Measurements from ENCODE around the gene SSNA1.

The SSNA1 gene

DNA sequence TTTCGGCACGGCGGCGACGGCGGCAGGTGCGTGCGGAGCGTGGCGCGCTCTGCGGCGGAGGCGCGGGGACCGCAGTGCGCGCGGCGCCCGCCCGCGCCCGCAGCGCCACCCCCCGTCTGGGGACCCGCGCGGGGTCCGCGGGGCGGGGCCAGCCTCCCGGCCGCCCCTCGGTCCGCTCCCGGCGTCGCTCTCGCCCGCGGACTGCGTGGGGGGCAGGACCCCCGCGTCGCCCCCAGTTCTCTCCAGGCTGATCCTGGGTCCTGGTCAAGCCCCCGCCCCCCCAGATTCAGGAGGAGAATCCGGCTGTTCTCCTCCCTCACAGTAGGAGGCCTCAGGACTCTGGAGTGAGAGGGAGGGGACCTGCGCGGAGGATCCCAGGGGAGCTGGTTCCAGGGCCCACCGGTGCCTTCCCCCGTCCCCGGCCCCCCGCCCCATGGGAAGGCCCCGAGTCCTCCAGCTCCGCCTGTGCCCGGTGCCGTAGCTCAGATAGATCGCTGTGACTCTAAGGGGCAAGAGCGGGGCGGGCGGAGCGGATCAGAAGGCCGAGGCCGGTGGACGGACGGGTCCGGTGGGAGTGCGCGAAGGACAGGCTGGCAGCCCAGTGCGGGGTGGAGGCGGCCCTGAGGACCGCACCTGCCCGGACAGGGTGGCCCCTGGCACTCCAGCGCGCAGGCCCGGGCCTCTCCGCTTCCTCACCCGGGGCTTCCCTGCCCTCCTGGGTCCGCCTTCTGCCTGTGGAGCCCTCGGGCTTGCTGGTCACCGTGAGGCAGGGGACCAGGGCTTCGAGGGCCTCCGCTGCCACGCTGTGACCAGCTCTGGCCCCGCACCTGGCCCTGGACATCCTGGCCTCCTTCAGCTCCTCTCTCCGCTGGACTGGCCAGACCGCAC, 34.0 kb downstream of the SSNA1 start, which contains the start of gene RNF208:
Gene RNF208, minus strand, starts transcription at position 51 of the 888 bp plus-strand sequence. CDS start 1,028 bp downstream, outside the sequence.
- peak; percentile 42 for DNase-seq

DNA sequence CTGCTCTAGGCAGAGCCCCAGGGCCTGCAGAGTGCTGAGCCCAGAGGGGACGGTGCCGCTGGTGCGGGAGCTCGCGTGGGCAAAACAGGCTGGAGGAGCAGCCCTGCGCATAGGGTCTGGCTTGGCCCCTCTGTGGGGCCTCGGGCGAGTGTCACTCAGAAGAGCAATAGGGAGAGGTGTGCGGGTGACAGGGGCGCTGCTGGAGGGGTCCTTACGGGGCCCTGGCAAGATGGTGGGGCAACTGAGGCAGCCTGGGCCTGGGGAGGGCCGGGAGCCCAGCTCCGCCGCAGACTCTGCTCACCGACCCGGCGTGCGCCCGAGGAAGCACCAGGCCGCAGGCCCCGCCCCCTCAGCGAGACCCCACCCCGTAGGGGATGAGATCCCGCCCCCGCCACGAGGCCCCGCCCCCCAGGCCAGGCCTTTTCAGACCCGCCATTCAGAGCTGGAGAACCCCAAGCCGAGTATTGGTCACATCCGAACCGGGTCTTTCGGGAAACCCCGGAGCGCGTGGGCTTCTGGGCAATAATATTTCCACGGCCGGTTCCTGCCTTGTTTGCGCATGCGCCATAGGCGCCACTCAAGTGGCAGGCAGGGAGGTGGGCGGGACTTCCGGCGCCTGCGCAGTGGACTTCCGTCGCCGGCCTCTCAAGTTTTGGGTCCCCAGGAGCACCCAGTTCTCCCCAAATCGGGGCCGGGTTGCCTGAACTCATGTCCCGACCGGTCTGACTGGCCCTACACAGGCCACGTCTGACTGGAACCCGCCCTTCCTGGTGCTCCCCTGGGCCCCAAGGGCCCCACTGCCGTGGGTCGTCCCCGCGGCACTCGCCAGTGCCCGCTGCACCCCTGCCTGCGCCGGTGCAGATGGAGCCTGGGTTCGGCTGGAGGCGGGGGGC, 34.8 kb downstream of the SSNA1 start:
- peak; percentile 99 for DNase-seq

DNA sequence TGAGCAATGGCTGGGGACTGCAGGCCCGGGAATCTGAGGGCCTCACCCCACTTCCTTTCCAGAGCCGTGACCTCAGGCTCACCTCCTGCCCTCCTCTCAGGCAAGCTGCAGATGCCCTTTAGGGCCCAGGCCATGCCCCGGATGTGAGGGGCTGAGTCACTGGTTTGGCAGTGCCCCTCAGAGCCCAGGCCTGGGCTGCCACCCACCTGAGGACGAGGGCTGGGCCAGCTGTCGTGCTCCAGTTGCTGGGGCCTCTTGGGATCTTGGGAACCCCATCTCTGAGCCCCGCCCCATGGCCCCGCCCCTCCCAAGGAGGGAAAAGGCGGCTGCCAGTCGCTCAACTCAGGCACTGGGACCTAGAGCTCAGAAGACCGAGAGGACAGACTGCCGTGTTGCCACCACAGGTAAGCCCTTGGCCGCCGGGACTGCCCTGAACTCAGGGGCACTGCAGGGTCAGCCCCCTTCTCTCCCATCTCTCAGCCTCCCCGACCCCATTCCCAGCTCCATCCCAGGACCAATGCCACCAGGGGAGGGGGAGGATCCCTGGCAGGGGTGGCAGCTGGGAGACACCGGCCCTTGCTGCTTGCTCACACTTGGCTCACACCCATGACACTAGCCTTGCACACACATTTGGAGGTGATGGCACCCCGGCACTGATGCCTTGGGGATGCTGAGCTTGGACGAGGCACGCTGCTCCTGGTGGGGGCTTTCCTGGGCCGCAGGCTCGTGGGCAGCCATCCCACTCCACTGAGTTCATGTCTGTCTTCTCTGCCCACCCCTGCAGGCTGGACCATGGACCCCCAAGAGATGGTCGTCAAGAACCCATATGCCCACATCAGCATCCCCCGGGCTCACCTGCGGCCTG, 36.6 kb downstream of the SSNA1 start, which contains the start of gene CYSRT1:
Gene CYSRT1, plus strand, starts transcription at position 345 of the 865 bp plus-strand sequence. Its CDS starts 448 bp downstream, at position 793.
- DNase-seq = peak; percentile 57

DNA sequence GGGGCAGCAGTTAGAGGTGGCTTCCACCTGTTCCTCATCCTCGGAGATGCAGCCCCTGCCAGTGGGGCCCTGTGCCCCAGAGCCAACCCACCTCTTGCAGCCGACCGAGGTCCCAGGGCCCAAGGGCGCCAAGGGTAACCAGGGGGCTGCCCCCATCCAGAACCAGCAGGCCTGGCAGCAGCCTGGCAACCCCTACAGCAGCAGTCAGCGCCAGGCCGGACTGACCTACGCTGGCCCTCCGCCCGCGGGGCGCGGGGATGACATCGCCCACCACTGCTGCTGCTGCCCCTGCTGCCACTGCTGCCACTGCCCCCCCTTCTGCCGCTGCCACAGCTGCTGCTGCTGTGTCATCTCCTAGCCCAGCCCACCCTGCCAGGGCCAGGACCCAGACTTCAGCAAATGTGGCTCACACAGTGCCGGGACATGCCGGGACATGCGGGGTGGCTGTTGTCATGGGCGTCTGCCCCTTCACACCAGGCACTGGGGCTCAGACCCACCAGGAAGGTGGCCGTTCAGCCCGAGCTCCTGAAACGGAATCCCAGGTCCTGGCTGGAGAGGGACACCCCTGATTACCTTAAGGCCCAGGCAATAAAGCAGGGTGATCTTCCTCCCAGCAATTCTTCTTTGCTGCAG, 37.3 kb downstream of the SSNA1 start:
- no peak for DNase-seq

DNA sequence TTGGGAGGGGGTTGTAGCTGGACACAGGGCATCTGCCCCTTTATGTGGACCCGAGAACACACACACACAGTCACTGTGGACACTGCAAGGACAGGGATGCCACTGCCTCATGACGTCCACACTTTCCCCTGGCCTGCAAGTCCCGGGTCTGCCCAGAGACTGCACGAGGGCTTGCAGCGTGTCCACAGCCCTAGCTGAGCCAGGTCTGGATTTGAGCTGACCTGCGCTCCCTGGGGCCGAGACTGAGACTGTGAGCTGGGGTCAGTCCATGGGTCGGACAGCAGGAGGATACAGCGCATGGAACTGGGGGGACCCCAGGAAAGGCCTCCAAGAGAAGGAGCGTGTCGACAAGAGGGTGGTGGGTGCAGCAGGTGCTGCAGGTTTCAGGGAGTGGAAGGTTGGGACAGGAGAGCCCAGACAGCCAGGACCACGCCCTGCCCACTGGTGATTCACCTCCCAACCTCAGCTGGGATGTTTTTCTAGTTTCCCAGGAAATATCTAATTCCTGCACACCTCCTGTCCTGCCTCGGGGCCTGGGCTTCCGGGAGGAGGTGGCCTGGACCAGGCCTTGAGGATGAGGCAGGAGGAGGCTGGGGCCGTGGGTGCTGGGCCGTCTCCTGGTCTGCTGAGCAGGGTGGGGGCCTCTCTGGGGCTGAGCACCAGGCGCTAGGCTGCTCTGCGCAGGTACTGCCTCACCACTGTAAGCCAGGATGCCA, 38.0 kb downstream of the SSNA1 start:
- DNase-seq = no peak

DNA sequence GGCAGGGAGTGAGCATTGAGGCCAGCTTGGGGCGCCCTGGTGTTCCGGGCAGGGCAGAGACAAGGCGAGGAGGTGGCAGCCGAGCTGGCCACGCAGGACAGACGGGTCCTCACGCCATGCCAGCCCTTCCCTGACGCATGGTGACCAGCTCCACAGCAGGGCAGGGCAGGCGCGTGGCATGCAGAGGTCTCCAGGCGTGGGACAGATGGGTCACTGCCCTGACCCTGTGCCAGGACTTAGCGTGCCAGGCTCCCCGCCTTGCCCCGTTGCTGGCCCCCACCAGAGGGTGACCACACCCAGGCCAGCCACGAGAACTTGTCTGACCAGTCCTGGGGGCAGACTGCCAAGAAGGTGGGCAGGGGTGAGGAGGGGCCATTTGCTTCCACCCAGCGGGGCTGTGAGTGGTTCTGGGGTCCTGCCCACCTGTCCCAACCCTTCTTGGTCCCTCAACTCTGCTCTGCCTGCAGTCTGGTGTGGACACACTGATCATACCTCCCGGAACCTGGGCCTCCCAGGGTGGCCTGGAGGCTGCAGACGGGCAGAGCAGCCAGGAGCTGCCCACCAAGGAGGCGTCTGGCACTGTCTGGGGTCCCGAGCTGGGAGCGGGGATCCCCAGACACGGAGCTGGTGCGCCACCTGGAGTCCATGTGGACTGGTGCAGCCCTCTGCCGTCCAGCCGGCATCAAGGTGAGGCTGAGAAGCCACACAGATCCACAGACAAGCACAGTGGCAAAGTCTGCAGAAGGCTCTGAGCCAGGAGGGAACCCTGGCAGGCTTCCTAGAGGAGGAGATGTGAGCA, 38.8 kb downstream of the SSNA1 start, which contains the start of gene RNF224:
Gene RNF224, plus strand, starts transcription at position 449 of the 799 bp plus-strand sequence. CDS start 834 bp downstream, outside the sequence.
- DNase-seq = peak; percentile 83

DNA sequence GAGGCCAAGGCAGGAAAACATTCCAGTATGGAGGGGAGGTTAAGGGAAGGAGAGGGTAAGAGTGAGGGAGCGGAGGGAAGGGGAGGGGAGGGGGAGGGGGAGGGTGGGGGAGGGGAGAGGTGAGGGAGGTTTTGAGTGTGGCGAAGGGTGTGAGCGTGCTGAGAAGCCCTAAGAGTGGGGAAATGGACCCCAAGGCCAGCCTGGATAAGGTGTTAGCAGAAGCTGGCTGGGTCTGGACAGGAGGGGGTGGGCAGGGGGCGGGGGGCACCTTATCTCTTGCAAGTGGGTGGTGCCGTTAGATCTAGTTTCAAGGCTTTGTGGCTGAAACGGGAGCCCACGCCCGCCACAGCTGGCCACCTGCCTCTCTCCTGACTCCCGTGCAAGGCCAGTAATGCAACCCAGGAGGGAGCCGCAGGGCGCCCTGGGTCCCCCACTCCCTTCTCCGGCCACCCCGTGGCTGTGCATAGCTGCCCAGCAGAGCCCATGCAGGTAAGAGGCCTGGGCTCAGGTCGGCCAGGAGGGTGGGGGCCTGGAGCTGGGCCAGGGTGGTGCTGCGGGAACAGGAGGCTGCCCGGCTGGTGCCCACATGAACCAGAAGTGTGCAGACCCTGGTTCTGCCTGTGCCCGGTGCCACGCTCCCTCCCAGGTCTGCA, 39.5 kb downstream of the SSNA1 start:
- DNase-seq = no peak

DNA sequence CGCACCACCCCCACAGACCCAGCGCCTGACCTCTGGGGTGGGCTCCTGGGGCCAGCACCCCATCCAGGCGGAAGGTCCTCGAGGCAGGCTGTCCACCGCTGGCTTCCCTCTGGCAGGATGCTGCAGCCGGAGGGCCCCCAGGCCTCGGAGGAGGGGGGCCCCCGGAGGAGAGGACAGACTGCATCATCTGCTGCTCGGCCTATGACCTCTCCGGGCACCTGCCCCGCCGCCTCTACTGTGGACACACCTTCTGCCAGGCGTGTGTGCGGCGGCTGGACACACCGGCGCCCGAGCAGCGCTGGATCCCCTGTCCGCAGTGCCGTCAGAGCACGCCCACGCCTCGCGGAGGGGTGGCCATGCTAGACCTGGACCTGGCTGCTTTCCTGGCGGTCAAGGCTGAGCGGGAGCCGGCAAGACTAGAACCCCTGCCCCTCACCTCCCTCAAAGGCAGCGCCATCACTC, 40.1 kb downstream of the SSNA1 start:
- no peak for DNase-seq

DNA sequence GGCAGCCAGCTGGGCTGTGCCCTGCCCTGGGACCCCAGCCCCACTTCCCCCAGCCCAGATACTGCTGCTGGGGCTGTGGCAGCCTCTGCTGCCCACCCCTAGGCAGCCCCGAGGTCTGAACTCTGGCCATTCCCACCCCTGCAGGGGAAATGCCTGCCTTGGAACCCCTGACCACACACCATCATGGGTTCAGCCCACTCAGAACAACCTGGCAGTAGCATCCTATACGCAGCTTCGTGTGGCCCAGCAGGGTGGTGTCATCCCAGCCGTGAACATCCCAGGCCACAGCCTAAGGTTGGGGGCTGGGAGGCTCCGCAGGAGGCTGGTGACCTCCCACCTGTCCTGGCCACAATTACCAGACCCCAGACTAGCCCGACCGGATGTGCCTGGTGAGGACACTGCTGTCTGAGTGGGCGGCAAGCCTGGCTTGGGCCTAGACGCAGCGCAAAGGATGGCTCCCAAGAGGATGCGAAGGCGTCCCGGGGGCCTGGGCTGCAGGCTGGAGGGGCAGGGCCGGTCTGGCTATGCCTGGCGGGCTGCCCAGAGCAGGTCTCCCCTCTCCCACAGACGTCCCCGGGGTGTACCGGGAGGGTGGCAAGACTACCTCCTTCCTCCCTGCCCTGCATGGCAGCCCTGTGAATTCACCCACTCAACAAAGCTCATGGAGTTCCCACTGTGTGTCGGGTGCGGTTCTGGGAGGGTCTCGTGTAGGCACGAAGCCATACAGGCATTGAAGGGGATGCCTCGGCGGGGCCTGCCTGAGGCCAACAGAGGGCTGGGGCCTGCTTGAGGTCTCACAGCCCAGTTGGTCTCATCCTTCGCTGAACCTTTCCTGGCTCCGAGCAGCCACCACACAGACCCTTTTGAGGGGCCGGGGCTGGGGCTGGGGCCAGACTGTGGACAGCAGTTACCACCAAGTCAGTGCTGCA, 40.8 kb downstream of the SSNA1 start:
- DNase-seq = no peak

DNA sequence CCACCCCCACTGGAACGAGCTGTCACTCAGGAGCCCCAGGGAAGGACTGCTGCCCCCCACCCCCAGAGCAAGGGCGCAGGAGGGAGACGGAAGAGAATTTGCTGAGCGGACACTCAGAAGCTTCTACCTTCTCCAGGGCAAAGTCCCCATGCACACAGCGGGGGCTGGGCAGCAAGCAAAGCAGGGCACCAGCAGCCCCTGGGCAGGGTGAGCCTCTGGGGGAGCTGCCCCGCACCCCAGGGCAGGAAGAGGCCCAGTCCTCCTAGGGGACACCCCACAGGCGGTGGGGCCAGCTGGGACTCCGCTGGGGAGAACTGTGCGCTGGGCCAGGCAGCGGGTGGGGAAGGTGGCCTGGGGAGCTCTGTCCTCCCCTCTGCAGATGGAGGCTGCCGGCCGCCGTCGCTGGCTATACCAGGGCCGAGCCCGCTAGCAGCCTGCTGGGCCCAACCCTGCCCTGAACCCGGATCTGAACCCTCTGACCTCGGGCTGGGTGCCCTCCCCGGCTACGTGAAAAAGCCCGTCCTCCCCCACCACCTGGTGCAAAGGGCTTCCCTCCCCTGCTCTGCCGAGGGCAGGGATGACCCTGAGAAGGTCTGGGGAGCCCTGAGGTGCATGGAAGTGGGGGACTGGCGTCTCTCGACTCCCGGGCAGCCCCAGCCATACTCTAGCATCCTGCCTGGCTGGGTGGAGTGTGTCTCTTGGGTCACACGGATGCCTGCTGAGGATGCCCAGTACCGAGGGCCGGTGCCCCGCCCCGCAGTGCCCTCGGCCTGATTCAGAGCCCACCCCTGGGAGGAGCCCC, 41.6 kb downstream of the SSNA1 start:
- no peak for DNase-seq

DNA sequence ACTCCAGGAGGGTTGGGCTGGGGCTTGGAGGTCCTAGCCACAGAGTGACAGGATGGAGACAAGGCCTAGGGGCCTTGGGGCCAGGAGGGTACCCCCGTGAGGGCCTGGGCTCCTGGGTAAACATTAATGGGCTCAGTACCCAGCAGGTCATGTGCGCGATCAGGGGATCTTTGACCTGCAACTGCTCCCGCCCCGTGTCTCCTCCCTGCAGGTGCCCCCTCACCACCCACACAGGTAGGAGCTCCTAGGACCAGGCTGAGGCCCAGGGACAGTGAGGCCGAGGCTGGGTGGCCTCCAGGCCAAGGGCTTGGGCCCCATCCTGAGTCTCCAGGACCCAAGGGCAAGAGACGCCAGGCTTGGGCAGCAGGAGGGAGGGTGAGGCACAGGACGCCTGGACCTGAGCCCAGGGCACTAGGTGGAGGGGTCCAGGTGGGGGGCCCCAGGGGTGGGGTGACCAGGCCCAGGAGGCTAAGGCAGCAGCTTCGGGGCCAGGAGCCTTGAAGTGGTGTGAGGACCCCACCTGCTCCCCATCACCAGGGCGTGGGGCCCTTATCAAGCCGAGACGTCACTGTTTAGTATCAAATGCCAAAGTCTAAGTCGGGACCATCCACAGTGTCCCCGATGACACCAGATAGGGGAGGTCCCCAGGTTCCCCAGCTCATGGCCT, 42.4 kb downstream of the SSNA1 start, which contains the start of gene SLC34A3:
Gene SLC34A3, plus strand, starts transcription at position 197 of the 667 bp plus-strand sequence. CDS start 802 bp downstream, outside the sequence.
- DNase-seq = no peak

DNA sequence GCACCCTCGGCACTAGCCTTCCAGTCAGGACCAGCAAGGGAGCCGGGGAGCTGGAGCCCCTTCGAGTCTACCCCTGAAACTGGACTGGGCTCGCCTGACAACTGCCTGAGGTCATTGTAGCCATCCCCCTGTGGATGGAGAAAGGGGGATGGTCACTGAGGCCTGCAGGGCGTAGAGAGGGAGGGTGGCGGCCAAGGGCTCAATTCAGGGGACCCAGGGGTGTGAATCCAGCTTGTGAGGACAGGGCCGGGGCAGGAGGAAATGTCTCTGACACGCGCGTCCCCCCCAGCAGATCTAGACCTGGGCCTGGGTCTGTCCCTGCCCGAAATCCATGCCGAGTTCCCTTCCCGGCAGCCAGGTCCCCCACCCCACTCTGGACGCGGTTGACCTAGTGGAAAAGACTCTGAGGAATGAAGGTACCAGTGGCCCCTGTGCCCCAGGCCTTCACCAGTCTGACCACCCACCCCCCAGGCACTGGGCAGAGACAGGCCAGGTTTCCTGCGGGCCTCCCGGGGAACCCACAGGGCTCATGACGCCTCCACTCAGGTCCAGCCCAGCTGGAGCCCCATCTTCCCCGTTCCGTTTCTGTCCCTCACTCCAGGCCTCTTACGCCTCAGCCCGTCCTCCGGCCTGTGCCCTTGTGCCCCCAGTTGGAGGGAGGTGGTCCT, 43.0 kb downstream of the SSNA1 start:
- DNase-seq = no peak

DNA sequence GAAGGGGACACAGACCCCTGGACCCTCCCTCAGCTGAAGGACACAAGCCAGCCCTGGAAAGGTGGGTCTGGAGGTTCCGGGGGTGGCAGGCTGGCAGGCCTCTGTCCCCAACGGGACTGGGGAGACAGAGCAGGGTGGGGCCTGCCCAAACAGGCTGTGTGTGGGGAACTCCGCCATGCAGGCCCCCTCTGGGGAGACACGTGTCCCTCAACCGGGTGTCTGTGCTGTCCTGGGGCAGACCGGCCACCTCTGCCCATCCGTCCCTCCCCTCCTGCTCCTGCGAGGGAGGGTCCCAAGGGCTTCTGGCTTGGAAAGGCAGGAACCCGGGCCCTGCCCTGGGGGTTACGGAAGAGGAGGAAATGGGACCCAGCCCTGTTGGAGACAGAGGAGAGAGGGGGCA, 43.6 kb downstream of the SSNA1 start:
- no peak for DNase-seq

DNA sequence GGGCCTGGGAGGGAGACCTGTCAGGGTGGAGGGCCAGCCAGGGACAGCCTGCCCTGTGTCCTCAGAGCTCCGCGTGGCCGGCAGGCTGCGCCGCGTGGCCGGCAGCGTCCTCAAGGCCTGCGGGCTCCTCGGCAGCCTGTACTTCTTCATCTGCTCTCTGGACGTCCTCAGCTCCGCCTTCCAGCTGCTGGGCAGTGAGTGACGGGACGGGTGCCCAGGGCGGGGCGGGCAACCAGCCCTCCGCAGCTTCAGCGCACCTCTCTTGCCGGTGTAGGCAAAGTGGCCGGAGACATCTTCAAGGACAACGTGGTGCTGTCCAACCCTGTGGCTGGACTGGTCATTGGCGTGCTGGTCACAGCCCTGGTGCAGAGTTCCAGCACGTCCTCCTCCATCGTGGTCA, 44.0 kb downstream of the SSNA1 start:
- DNase-seq = no peak

DNA sequence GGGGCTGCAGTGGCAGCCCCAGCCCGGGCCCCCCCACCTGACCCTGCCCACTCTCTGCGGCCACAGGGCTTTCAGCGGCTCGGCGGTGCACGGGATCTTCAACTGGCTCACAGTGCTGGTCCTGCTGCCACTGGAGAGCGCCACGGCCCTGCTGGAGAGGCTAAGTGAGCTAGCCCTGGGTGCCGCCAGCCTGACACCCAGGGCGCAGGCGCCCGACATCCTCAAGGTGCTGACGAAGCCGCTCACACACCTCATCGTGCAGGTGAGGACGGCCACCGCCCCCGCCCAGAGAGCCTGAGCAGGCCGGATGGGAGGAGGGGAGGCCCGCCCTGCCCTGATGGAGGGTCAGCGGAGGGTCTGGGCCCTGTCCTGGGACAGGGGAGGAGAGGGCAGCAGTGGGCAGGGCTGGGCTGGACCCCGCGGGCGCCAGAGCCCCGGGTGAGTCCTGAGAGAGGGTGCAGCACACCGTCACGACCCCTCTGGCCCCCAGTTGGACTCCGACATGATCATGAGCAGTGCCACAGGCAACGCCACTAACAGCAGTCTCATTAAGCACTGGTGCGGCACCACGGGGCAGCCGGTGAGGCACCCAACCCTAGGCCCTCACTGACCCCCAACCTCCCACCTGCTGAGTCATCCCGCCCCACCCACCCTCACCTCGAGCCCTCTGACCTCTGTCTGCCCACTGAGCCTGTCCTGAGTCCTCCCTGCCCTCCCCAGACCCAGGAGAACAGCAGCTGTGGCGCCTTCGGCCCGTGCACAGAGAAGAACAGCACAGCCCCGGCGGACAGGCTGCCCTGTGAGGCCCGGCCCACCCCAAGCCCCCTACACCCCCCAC, 44.9 kb downstream of the SSNA1 start:
- no peak for DNase-seq
